Central memory CD4-positive, alpha-beta T cell (primary cell): ENCODE measurements around the gene TDRD12.
"Not testable (repeated sequence)": the region's sequence is repeated elsewhere in the genome, so short reads cannot be mapped to it uniquely, and the experiment has no call there.

Experiments
- DNase-seq: peaks from one replicate; pipeline ENCODE4 v3.0.0; 2022

The TDRD12 gene

DNA sequence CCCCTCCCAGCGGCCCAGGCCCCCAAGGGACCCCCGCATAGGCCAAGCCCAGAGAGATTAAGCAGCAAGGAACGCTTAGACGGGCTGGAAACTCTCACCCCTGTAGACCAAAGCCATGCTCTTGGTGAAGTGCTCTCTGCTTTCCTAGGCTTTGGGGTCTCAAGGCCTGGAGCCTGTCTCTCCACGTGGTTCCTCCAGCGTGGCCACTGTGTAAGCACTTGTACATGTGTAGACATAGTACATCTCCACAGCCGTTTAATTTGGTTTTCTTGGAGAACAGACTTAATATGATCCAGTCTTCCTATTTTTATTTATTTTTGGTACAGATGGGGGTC, 26.9 kb upstream of the TDRD12 start:
- DNase-seq = no peak

DNA sequence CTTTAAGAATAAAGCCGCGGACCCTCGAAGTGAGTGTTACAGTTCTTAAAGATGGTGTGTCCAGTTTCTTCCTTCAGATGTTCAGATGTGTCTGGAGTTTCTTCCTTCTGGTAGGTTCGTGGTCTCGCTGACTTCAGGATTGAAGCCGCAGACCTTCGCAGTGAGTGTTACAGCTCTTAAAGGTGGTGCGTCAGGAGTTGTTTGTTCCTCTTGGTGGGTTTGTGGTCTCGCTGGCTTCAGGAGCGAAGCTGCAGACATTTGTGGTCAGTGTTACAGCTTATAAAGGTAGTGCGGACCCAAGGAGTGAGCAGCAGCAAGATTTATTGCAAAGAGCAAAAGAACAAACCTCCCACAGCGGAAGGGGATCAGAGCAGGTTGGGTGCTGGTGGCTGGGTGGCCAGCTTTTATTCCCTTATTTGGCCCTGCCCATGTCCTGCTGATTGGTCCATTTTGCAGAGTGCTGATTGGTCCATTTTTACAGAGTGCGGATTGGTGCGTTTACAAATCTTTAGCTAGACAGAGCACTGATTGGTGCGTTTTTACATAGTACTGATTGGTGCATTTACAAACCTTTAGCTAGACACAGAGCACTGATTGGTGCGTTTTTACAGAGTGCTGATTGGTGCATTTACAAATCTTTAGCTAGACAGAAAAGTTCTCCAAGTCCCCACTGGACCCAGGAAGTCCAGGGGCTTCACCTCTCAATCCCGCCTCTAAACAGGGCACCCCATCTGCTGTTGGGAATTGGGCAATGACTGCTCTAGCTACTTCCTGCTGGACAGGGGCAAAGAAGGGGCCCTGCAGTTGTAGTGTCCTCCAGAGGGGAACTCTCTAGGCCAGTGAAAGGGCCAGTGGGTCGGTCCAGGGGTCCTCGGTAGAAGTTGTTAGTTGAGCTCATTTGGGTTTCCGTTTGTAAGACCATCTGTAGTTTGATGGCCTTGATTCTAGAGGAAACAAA, 26.1 kb upstream of the TDRD12 start:
- not testable (repeated sequence) for DNase-seq

DNA sequence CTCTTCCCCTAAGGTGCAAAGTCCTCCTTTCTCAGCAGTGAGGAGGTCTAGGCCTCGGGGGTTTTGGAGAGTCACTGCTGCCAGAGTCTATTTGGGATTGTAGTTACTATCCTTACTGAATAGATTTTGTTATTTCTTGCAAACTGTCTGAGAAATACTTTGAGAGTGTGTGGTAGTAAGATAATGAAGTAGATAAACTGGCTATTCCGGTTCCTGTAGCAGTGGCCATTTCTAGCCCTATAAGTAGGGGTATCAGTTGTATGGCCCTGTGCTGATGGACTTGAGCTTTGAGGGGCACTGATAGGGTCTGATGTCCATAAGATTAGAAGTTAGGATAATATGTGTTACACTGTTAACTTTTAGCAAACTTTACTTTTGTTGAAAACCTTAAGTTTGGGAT, 25.3 kb upstream of the TDRD12 start:
- DNase-seq = not testable (repeated sequence)

DNA sequence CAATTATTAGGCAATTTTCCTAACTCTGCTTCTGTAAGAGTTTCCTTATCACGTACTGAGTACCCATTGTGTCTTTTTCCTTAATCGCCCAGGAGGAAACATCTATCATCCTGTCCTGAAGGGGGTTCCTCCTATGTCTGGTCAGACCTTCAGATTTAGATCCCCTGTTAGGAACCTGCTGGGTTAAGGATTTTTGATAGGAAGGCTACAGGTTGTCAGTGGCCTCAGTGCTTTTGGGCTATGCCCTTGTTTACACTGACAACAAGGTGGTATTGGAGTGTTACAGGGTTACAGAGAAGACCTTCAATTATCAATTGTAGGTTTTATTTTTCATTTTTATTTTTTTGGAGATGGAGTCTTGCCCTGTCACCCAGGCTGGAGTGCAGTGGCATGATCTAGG, 24.7 kb upstream of the TDRD12 start:
- DNase-seq = not testable (repeated sequence)

DNA sequence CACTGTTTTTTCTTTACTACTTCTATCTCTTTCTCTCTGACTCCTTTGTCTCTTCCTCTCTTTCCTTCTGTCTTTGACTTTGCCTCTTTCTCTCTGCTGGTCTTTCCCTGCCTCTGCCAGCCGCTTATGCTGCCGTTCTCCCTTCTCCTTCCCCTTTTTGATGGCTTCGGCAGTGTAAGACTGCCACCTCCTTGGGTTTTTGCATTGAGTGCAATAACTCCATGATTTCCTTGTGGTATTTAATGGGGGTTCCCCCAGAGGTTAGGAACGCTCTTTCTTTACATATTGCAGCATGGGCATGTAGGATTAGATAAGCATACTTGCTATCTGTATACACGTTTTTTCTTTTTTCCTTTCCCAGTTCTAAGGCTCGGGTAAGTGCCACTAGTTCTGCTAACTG, 24.1 kb upstream of the TDRD12 start:
- DNase-seq = not testable (repeated sequence)

DNA sequence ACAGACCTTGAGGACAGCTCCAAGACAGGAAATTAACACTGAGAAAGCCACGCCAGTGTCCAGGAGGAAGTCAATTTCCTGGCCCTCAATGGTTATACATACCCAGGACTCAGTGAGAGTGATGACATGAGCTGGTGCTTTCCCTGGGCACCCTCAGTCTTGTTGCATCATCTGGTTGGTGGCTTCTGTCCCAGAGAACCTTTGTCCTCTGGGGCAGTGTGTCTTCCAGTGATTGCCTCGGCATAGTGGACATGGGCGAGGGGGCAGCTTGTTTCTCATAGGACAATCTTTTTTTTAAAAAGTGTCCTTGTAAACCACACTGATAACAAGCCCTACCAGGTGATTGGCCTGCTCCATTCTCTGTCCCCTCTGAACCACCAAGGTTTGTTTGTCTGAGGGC, 22.8 kb upstream of the TDRD12 start:
- DNase-seq = not testable (repeated sequence)

DNA sequence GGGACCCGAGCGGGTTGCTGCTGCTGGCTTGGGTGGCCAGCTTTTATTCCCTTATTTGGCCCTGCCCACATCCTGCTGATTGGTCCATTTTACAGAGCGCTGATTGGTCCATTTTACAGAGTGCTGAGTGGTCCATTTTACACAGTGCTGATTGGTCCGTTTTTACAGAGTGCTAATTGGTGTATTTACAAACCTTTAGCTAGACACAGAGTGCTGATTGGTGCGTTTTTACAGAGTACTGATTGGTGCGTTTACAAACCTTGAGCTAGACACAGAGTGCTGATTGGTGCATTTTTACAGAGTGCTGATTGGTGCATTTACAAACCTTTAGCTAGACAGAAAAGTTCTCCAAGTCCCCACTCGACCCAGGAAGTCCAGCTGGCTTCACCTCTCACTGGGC, 19.4 kb upstream of the TDRD12 start:
- DNase-seq = not testable (repeated sequence)

DNA sequence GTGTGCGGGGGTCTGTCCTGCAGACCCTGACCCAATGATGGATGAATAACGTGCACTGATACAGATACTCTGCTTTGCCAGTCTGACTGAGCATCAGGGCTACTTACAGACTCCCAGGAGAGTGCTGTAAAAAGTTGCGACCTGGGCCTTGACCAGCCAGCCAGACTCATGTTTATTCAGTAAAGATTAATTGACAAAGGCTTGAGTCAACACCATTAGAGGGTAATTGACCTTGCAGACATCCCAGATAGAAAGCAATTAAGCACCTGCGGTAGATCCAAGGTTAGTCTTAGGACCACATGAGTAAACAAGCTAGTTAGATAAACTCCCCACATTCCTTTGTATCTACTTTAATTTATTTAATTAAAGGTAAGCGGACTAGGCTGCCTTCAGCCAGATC, 17.6 kb upstream of the TDRD12 start:
- no peak for DNase-seq

DNA sequence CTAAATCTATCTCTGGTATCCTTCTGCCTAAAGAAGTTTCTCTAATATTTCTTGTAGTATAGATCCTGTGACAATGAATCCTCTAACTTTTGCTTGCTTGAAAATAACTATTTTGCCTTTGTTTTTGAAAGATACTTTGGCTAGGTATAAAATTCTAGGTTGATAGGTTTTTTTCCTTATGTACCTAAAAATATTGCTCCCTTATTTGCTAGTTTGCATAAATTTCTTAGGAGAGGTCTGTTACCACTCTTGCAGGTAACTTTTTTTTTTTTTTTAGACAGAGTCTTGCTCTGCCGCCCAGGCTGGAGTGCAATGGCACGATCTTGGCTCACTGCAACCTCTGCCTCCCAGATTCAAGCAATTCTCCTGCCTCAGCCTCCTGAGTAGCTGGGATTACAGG, 15.6 kb upstream of the TDRD12 start:
- not testable (repeated sequence) for DNase-seq

DNA sequence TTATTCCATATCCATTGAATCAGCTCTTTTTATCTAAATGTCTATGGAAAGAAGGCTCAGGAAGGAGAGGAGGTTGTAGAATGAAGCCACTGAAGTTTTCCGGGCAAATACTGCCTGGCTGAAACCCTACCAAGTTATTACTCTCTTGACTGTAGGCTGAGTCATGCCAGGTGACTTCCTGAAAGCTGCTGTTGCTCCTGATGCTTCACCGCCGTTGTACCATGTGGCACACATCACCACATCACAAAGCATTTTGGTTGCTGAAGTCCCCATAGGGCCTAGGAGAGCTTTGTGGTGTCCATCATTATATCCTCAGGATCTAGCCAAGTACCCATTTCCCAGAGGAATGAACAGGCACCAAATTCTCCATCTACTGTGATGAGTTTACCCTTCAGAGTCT, 11.1 kb upstream of the TDRD12 start:
- no peak for DNase-seq

DNA sequence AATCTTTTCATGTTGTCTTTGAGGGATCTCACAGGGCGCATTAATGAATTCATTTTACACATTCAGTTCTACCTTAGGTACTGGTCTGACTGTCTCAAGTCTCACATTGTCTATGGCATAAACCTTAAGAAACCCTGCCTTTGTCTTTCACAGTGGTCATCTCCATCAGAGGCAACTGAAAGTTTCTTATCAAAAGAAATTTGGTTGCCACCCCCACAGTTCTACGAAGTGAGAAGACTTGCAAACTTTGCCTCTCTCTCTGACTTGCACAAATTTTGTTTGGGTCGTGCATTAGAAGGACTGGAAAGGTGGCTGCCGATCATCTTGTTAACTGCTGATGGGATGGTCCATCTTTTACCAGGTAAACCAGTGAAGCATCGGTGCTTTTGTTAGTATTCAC, 10.5 kb upstream of the TDRD12 start:
- no peak for DNase-seq

DNA sequence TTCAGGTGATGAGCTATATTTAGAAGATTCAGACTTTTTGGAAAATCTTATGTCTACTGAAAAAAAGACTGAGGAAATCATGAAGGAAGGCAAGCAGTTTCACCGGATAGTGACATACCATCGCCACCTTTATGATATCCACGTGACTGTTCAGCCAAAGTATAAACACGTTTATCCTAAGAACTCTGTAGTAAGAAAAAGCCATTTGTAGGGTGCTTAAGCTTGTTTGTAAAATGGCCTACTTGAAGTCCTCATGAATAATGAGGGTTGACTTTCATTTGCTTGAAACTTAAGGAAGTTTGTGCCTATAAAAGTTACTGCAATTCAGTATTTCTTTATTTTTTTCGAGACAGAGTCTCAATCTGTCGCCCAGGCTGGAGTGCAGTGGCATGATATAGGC, 7.8 kb upstream of the TDRD12 start:
- DNase-seq = no peak

DNA sequence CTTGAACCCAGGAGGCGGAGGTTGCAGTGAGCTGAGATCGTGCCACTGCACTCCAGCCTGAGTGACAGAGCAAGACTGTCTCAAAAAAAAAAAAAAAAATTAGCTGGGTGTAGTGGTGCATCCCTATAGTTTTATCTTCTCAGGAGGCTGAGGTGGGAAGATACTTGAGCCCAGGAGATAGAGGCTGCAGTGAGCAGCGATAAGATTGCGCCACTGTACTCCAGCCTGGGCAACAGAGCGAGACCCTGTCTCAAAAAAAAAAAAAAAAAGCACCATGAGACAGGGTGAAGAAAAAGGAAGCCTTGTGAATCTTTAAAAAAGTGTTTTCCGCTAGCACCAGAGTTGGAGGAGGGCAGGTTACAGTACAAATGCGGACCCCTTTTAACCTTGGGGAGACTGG, 3.4 kb upstream of the TDRD12 start:
- not testable (repeated sequence) for DNase-seq

DNA sequence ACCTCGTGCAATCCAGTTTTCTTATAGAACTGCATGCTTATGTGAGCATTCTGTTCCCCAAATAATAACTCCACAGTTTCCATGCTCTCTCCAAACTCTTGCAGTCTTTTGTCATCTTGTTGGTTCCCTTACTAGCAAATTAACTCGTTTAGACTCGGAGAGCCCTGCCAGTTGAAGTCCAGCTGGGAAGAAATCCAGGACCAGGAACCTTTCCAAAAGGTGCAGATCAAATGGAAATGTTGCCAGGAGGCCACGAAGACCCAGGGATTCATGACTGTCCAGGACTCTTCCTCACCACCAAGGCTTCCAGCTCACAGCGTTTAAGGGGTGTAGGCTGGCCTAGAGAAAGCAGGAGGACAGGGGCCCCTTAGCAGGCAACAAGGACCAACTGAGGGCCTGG, 2.1 kb upstream of the TDRD12 start:
- DNase-seq = no peak

DNA sequence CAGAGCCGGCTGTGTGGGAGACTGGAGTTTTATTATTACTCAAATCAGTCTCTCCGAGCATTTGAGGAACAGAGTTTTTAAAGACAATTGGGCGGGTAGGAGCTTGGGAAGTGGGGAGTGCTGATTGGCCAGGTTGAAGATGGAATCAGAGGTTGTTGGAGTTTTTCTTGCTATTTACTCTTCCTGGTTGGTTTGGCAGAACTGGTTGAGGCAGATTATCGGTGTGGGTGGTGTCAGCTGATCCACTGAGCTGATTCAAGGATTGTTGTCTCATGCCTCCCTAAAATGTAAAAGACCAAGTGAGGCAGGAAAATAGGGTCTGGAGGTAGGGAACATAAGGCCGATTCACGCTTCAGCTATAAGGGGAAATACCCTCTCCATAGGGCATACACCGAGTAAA, 1.3 kb upstream of the TDRD12 start:
- no peak for DNase-seq

DNA sequence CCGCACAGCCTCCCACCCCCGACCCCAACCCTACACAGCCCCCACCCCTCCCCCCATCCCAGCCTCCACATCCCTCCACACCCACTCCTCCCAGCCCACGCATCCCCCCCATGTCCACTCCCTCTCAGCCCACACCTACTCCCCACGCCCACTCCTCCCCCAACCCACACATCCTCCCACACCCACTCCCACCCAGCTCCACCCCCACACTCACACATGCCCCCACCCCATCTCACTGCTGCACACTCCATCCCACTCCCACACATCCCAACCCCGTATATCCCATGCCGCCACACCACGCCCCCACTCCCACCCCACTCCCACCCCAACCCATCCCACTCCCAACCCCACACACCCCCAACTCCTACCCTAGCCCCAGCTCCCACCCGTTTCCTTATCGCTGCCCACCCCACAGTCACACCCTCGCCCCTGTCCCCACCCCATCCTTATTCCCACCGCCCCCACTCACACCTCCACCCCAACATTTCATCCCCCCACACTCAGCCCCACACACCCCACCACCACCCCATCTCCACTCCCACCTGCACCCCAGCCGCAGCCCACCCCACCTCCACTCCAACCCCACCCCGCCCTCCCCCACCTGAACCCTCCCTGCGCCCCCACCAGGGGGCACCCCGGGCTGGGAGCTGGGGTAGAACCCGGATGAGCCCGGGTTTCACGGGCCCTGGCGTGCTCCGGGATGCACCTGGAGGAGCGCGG, 809 bp downstream of the TDRD12 start:
- no peak for DNase-seq

DNA sequence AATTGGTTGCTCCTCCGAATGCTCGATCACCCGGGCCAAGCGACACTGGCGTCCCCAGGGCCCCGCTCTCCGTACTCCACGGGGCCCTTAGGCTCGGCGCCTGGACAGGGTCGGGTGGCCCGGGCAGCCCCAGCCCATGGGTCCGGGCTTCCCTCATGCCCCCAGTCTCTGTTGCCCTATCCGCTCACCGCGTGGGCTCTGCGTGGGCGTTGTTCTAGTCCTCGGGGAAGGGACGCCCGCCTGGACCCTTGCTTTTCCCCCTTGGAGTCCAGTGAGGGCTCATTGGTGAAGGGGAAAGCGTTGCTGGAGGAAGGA, 1.3 kb downstream of the TDRD12 start:
- no peak for DNase-seq

DNA sequence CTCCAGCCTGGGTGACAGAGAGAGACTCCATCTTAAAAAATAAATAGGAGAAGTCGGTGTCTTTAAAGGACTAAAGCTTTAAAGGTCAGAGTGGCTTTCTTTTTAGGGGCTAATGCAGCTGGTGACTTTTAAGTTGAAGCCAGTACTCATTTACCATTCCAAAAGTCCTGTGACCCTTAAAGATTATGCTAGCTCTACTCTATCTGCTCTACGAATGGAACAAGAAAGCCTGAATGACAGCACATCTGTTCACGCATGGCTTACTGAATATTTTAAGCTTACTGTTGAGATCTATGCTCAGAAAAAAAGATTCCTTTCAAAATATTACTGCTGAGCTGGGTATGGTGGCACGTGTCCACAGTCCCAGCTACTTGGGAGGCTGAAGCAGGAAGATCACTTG, 16.4 kb downstream of the TDRD12 start:
- DNase-seq = no peak

DNA sequence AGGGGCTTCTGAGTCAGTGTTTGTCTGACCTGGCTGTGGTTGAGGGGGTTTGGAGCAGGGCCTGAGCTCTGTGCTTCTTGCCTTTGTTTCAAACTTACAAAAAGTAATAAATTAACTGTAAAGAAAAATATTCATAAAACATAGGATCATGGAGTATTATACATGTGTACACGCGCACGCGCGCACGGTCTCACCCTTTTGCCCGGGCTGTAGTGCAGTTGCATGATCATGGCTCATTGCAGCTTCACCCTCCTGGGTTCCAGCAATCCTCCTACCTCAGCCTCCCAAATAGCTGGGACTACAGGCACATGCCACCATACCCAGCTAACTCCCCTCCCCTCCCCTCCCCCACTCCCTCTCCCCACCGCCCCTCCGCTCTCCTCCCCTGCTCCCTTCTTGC, 23.5 kb downstream of the TDRD12 start:
- no peak for DNase-seq

DNA sequence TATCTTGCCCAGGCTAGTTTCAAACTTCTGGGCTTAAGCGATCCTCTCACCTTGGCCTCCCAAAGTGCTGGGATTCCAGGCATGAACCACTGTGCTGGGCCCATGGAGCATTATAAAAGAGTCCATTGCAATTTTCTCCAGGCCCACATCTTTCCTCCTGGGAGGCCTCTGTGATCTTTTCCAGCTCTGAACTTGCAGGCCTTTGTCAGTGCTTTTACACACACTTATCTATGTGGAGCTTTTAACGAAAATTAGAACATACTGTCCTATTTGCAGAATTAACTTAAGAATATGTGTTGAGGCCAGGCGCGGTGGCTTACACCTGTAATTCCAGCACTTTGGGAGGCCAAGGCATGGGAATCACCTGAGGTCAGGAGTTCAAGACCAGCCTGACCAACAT, 23.9 kb downstream of the TDRD12 start:
- DNase-seq = no peak

DNA sequence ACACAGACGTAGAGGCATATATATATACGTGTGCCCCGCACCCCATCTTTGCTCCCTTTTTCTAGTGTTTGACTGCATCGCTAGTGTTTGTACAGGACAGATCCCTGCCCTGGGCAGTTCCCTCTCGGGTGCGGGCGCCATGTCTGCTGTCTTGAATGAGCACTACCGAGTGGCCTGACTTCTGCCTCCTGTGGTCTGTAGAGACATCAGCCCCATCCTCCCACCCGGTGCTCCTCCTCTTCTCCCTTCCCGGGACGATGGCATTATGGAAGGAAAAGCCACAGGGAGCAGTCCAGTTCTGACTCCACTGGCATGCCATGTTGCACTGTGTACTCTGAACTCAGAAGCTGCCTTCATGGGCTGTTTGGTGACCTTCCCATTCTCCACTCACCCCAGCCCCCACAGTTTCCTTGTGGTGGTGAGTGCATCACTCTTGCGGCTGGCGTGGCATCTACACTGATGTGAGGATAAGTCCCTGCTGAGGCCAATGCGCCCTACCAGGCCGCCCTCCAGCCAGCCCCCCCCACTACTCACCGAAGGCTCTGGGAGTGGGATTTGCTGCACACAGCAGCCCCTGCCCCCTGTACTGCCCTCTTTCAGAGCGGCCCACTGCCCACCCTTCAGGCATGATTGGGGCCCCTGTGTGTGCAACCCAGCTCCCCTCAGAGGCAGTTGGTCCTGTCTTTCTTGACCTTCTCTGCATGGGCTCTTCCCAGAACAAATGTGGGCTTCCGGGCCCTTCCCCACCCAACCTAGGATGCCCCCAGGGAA, 25.2 kb downstream of the TDRD12 start:
- no peak for DNase-seq

DNA sequence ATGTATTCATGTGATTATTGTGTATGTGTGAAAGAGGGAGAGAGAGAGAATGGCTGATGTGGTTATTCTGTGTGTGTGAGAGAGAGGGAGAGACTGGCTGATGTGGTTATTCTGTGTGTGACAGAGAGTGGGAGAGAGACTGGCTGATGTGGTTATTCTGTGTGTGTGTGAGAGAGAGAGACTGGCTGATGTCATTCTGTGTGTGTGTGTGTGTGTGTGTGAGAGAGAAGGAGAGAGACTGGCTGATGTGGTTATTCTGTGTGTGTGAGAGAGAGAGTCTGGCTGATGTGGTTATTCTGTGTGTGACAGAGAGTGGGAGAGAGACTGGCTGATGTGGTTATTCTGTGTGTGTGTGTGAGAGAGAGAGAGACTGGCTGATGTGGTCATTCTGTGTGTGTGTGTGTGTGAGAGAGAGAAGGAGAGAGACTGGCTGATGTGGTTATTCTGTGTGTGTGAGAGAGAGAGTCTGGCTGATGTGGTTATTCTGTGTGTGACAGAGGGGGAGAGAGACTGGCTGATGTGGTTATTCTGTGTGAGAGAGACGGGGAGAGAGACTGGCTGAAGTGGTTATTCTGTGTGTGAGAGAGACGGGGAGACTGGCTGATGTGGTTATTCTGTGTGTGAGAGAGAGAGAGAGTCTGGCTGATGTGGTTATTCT, 26.2 kb downstream of the TDRD12 start:
- peak; percentile 75 for DNase-seq

DNA sequence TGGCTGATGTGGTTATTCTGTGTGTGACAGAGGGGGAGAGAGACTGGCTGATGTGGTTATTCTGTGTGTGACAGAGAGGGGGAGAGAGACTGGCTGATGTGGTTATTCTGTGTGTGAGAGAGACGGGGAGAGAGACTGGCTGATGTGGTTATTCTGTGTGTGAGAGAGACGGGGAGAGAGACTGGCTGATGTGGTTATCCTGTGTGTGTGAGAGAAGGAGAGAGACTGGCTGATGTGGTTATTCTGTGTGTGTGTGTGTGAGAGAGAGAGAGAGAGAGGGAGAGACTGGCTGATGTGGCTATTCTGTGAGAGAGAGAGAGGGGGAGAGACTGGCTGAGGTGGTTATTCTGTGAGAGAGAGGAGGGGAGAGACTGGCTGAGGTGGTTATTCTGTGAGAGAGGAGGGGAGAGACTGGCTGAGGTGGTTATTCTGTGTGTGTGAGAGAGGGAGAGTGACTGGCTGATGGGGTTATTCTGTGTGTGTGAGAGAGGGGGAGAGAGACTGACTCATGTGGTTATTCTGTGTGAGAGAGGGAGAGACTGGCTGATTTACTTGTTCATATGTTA, 27.1 kb downstream of the TDRD12 start:
- DNase-seq = peak; percentile 82
